ENCODE results near the gene ARMC2. TPM values are rescaled to one million over a fixed set of nuclear protein-coding genes. Genes with fewer than 3 reads are reported as not detected.

ARMC2 gene
- total and polyA plus RNA-seq, 5 donors from 2014 or later: 3.5 to 12.5 (median 7.3) TPM

DNA sequence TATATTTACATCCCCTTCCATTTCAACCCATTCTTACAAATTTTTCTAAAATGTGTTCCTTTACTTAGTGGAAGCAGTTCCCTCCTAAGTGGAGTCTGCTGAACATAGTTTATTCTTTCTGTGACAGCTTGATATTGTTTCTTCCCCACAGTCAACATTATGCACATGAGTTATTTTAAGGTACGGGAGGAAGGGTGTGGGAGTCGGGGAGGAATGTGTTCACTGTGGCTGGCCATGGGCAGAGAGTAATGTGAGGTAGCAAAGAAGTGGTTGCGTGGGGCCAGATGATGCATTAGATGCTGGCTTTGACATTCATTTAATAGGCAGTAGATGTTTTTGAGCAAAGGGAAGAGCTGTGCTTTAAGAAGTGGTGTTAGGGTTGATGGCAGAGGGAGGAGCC lies 98.5 kb downstream of the ARMC2 start:
- no peaks in the 10 kb centered on the region for H3K36me3 ChIP-seq (ENCODE audit: control insufficient read depth, insufficient read depth, low read length)
- peak overlapping the region in 1 of 4 donors; percentile 30 for H3K4me3 Mint-ChIP-seq
- no peaks in the 10 kb centered on the region for H3K36me3 Mint-ChIP-seq
- peaks cover 28% of the 10 kb centered on the region for H3K4me1 ChIP-seq (ENCODE audit: control insufficient read depth, insufficient read depth, low read length, poor library complexity, severe bottlenecking)
- H3K4me1 Mint-ChIP-seq: peaks cover 12 to 50% (median 26%) of the 10 kb centered on the region in 4 donors
- H3K27me3 Mint-ChIP-seq: no peaks in the 10 kb centered on the region
- H3K27ac Mint-ChIP-seq: peak overlapping the region in 2 of 3 donors; percentile 0 to 67
- no peak overlapping the region for H3K4me3 ChIP-seq (ENCODE audit: low read depth, low read length)
- no peak overlapping the region for H3K27ac ChIP-seq (ENCODE audit: insufficient read depth, low read length, poor library complexity, severe bottlenecking)
- H3K27me3 ChIP-seq (ENCODE audit: control insufficient read depth, insufficient read depth, low read length): no peaks in the 10 kb centered on the region
- no peaks in the 10 kb centered on the region for H3K9me3 ChIP-seq (ENCODE audit: control insufficient read depth in 2 of 2, low read length in 2 of 2)
- peaks cover 0 to 1% (median 0%) of the 10 kb centered on the region in 7 donors for H3K9me3 Mint-ChIP-seq
- ATAC-seq (ENCODE audit: low read depth in 2 of 2) (no peak), DNase-seq (no peak)

DNA sequence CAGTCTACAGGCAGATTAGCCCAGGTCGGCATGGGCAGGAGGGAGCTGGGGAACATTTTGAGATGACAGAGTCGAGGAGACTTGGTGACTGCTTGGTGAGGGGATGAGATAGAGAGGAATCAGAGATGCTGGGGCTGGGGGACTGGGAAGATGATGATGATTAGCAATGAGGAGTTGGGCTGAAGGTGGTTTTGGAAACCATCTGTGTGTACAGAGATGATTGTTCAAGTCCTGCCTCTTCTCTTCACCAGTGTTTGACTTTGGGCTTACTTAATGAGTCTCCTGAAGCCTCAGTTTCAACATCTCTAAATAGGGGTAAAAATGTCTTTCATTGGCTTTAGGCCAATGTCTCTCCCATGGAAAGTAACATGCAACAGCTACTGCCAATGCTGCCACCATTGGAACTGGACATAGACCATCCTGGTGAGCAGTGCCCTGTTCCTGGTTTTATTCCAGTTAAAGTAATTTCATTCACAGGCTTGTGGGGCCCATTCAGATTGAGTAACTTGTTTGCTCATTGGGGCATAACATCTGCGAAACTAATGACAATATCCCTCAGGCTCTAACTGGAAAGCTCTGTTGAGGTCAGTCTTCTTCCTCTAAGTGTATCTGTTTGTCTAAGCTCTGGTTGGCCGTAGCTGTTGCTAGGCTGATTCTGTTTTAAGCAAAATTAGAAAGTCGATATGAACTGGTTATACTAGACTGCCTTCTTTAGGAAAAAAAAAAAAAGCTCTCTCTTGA lies 99.1 kb downstream of the ARMC2 start:
- Histone ChIP-seq H3K27ac (ENCODE audit: insufficient read depth, low read length, poor library complexity, severe bottlenecking) (no peak overlapping the region), H3K36me3 (ENCODE audit: control insufficient read depth, insufficient read depth, low read length) (no peaks in the 10 kb centered on the region), H3K4me1 (ENCODE audit: control insufficient read depth, insufficient read depth, low read length, poor library complexity, severe bottlenecking) (peaks cover 22% of the 10 kb centered on the region), H3K9me3 (ENCODE audit: control insufficient read depth in 2 of 2, low read length in 2 of 2) (no peaks in the 10 kb centered on the region), H3K27me3 (ENCODE audit: control insufficient read depth, insufficient read depth, low read length) (no peaks in the 10 kb centered on the region), H3K4me3 (ENCODE audit: low read depth, low read length) (no peak overlapping the region)
- H3K27ac Mint-ChIP-seq: peak overlapping the region in 2 of 3 donors; percentile 0 to 67
- no peak for ATAC-seq (ENCODE audit: low read depth in 2 of 2)
- no peaks in the 10 kb centered on the region for H3K36me3 Mint-ChIP-seq
- DNase-seq: no peak
- no peaks in the 10 kb centered on the region for H3K27me3 Mint-ChIP-seq
- H3K4me1 Mint-ChIP-seq: peaks cover 12 to 45% (median 24%) of the 10 kb centered on the region in 4 donors
- peaks cover 0 to 1% (median 0%) of the 10 kb centered on the region in 7 donors for H3K9me3 Mint-ChIP-seq
- peak overlapping the region in 1 of 4 donors; percentile 30 for H3K4me3 Mint-ChIP-seq

DNA sequence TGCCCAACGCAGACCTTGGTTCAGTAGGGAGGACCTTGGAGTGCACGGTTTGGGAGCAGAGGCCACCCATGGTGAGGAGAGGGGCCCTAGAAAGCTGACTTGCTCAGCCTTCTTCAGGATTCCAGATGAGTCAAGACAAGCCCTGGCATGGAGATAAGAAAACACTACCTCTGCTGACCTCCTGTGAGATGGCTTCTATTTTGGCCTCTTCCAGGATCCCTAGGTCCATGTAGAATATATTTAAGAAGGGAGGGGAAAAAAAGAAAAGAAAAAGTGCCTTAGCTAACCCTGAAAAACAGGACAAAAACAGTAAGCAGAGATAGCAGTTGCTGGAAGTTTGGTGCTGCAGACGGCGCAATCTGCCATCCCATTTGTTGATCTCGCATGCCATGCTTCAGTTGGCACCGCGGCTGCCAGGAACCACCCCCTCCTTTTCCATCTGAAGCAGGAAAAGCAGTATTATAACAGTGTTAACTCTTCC lies 100.0 kb downstream of the ARMC2 start:
- no peak overlapping the region for H3K4me3 ChIP-seq (ENCODE audit: low read depth, low read length)
- Mint-ChIP-seq H3K4me1 (peaks cover 5 to 35% (median 16%) of the 10 kb centered on the region in 4 donors), H3K4me3 (no peak overlapping the region), H3K27me3 (no peaks in the 10 kb centered on the region), H3K36me3 (no peaks in the 10 kb centered on the region), H3K9me3 (no peaks in the 10 kb centered on the region), H3K27ac (peak overlapping the region in 1 of 3 donors; percentile 11)
- DNase-seq: no peak
- H3K27ac ChIP-seq (ENCODE audit: insufficient read depth, low read length, poor library complexity, severe bottlenecking): no peak overlapping the region
- ATAC-seq (ENCODE audit: low read depth in 2 of 2): no peak
- H3K4me1 ChIP-seq (ENCODE audit: control insufficient read depth, insufficient read depth, low read length, poor library complexity, severe bottlenecking): peaks cover 12% of the 10 kb centered on the region
- no peaks in the 10 kb centered on the region for H3K36me3 ChIP-seq (ENCODE audit: control insufficient read depth, insufficient read depth, low read length)
- no peaks in the 10 kb centered on the region for H3K9me3 ChIP-seq (ENCODE audit: control insufficient read depth in 2 of 2, low read length in 2 of 2)
- no peaks in the 10 kb centered on the region for H3K27me3 ChIP-seq (ENCODE audit: control insufficient read depth, insufficient read depth, low read length)

DNA sequence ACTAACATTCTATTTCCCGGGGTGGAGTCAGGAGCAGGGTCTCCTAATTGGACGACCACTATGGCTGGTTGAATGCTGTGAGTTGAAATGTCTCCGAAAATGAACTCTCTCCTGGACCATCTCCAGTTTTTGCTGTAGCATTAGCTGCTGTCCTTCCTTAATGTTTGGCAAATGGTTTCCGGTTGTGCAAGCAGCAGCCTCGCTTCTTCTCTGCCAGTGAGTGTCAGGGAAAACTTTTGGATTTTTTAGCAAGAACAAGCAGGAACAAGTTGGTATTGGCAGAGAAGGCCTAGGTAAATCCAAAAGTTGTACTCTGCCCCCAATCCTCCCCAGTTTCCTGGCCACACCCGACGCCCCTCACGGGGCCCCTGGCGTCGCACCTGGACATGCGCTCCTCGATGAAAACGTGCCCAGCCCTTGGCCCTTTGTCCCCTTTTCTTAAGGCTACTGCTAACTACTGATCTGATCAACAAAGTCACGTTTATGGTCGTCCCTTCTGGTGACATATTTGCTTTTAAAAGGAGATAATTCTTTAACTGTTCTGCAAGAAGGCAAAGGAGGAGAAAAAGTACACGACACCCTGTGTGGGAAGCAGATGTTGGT lies 103.2 kb downstream of the ARMC2 start:
- Mint-ChIP-seq H3K36me3 (peaks cover 5% of the 10 kb centered on the region), H3K27me3 (no peaks in the 10 kb centered on the region), H3K4me3 (no peak overlapping the region), H3K27ac (no peak overlapping the region), H3K9me3 (no peaks in the 10 kb centered on the region), H3K4me1 (peaks cover 5 to 21% (median 10%) of the 10 kb centered on the region in 4 donors)
- no peaks in the 10 kb centered on the region for H3K27me3 ChIP-seq (ENCODE audit: control insufficient read depth, insufficient read depth, low read length)
- H3K27ac ChIP-seq (ENCODE audit: insufficient read depth, low read length, poor library complexity, severe bottlenecking): no peak overlapping the region
- no peaks in the 10 kb centered on the region for H3K9me3 ChIP-seq (ENCODE audit: control insufficient read depth in 2 of 2, low read length in 2 of 2)
- DNase-seq (no peak), ATAC-seq (ENCODE audit: low read depth in 2 of 2) (no peak)
- H3K4me1 ChIP-seq (ENCODE audit: control insufficient read depth, insufficient read depth, low read length, poor library complexity, severe bottlenecking): no peaks in the 10 kb centered on the region
- H3K36me3 ChIP-seq (ENCODE audit: control insufficient read depth, insufficient read depth, low read length): no peaks in the 10 kb centered on the region
- no peak overlapping the region for H3K4me3 ChIP-seq (ENCODE audit: low read depth, low read length)

DNA sequence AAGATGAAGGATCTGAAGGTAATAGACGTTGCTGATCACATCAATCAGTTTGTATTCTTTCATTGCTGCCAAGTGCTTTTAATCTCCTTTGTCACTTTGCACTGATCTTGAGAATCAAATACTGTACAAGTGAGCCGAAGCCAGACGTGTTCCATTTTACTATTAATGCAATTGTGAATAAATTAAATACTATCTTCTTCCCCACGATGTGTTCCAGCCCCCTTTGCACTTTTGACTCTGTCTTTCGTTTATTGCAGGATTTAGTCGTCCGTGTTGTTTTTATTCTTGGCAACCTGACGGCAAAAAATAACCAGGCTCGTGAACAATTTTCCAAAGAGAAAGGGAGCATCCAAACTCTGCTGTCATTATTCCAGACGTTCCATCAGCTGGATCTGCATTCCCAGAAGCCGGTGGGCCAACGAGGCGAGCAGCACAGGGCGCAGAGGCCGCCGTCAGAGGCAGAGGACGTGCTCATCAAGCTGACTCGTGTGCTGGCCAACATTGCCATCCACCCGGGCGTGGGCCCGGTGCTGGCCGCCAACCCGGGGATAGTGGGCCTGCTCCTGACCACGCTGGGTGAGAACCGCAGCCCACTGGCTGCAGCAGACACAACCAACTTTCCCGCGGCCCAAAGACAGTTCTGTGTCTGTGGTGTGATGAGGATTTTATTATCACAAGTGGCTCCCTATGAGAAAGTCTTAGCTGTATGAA lies 104.7 kb downstream of the ARMC2 start:
- Histone ChIP-seq H3K27me3 (ENCODE audit: control insufficient read depth, insufficient read depth, low read length) (no peaks in the 10 kb centered on the region), H3K27ac (ENCODE audit: insufficient read depth, low read length, poor library complexity, severe bottlenecking) (no peak overlapping the region), H3K4me3 (ENCODE audit: low read depth, low read length) (no peak overlapping the region), H3K4me1 (ENCODE audit: control insufficient read depth, insufficient read depth, low read length, poor library complexity, severe bottlenecking) (no peaks in the 10 kb centered on the region), H3K9me3 (ENCODE audit: control insufficient read depth in 2 of 2, low read length in 2 of 2) (no peaks in the 10 kb centered on the region), H3K36me3 (ENCODE audit: control insufficient read depth, insufficient read depth, low read length) (no peaks in the 10 kb centered on the region)
- Mint-ChIP-seq H3K36me3 (peaks cover 5% of the 10 kb centered on the region), H3K27ac (no peak overlapping the region), H3K9me3 (no peaks in the 10 kb centered on the region), H3K27me3 (no peaks in the 10 kb centered on the region), H3K4me1 (peaks cover 2 to 14% (median 5%) of the 10 kb centered on the region in 4 donors), H3K4me3 (no peak overlapping the region)
- DNase-seq (no peak), ATAC-seq (ENCODE audit: low read depth in 2 of 2) (no peak)

DNA sequence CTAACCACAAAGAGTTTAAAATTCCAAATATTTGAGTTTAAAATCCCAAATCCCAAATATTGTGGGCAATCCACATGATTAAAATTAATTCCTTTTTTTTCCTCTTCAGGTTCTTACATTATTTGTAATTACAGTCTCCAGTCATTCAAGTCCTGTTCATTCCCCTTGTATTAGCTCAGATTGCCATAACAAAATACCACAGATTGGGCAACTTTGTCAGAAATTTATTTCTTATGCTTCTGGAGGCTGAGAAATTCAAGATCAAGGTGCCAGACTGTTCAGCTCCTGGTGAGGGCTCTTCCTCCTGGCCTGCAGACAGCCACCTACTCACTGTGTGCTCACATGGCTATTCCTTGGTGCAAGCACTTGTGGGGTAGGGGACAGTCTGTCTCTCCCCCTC lies 105.5 kb downstream of the ARMC2 start:
- H3K4me3 Mint-ChIP-seq: no peak overlapping the region
- DNase-seq: no peak
- Histone ChIP-seq H3K36me3 (ENCODE audit: control insufficient read depth, insufficient read depth, low read length) (no peaks in the 10 kb centered on the region), H3K27me3 (ENCODE audit: control insufficient read depth, insufficient read depth, low read length) (no peaks in the 10 kb centered on the region), H3K4me3 (ENCODE audit: low read depth, low read length) (no peak overlapping the region), H3K27ac (ENCODE audit: insufficient read depth, low read length, poor library complexity, severe bottlenecking) (no peak overlapping the region), H3K9me3 (ENCODE audit: control insufficient read depth in 2 of 2, low read length in 2 of 2) (no peaks in the 10 kb centered on the region), H3K4me1 (ENCODE audit: control insufficient read depth, insufficient read depth, low read length, poor library complexity, severe bottlenecking) (no peaks in the 10 kb centered on the region)
- no peaks in the 10 kb centered on the region for H3K9me3 Mint-ChIP-seq
- no peaks in the 10 kb centered on the region for H3K27me3 Mint-ChIP-seq
- no peak for ATAC-seq (ENCODE audit: low read depth in 2 of 2)
- H3K36me3 Mint-ChIP-seq: peaks cover 5% of the 10 kb centered on the region
- peaks cover 2 to 14% (median 5%) of the 10 kb centered on the region in 4 donors for H3K4me1 Mint-ChIP-seq
- H3K27ac Mint-ChIP-seq: no peak overlapping the region

DNA sequence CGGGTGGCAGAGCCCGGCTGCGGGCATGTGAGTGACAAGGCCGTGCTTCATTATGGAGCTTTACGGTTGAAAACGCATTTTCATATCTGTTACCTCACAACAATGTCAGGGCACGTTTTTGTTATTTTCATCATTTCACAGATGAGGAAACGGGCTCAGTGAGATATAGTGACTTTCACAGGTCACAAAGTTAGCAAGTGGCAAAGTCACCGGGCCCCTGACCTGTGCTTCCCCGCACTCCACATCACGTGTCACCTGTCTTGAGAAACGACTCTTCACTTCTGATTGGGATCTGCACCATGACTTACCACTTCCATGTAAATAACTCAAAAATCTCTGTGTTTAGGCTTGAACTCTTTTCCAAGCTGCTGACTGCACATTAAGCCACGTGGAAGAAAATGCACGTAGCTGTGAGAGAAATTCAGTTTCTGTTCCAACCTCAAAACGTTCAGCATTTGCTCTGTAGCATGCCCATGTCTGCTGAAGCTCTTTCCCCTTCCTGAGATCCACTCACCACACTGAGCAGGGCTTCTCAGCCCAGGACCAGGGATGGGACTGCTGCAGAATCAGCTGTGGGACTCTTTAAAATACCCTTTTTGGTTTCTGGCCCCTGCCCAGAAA lies 107.2 kb downstream of the ARMC2 start:
- Mint-ChIP-seq H3K36me3 (peaks cover 5% of the 10 kb centered on the region), H3K4me3 (peak overlapping the region in 2 of 4 donors; percentile 52 to 68), H3K9me3 (no peaks in the 10 kb centered on the region), H3K4me1 (peaks cover 11 to 23% (median 17%) of the 10 kb centered on the region in 4 donors), H3K27me3 (no peaks in the 10 kb centered on the region), H3K27ac (peak overlapping the region in 1 of 3 donors; percentile 92)
- Histone ChIP-seq H3K9me3 (ENCODE audit: control insufficient read depth in 2 of 2, low read length in 2 of 2) (no peaks in the 10 kb centered on the region), H3K27me3 (ENCODE audit: control insufficient read depth, insufficient read depth, low read length) (no peaks in the 10 kb centered on the region), H3K36me3 (ENCODE audit: control insufficient read depth, insufficient read depth, low read length) (no peaks in the 10 kb centered on the region), H3K4me3 (ENCODE audit: low read depth, low read length) (no peak overlapping the region), H3K4me1 (ENCODE audit: control insufficient read depth, insufficient read depth, low read length, poor library complexity, severe bottlenecking) (no peaks in the 10 kb centered on the region), H3K27ac (ENCODE audit: insufficient read depth, low read length, poor library complexity, severe bottlenecking) (no peak overlapping the region)
- peak in 1 of 3 donors; percentile 19 for DNase-seq
- ATAC-seq (ENCODE audit: low read depth in 2 of 2): no peak
